Measurements from ENCODE around the gene ADRB1.

Gene ADRB1

DNA sequence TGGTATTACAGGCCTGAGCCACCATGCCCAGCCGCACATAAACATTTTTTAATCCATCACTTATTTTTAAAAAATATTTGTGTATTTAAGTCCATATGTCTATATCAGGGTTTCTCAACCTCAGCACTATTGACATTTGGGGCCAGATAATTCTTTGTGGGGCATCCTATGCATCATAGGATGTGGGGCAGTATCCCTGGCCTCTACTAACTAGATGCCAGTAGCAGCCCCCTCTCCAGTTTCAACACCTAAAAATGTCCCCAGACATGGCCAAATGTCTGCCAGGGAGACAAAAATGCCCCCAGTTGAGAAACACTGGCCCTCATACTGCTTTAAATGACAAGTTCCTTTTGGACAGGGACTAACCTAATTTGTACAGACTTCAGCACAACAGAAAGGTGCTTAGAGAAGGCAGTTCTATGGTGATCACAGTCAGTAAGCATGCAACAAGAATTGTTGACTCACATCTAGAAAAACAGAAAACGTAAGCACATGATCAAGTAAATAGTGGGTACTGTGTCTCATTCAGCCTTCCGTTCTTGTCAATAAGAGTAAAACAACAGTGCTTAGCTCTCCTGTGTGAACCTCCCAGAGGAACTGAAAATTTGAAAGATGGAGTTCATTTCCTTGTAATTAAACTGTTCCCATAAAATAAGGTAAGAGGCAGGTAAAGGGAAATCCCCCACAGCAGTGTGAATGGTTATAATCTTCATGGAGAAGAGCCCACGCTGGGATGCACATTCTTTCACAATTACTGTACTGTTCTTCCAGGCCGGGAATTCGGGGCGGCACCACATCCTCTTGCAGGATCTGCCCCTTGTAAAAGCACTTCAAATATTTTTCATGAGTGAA lies 17.3 kb upstream of the ADRB1 start:
- peak; percentile 82 for DNase-seq

DNA sequence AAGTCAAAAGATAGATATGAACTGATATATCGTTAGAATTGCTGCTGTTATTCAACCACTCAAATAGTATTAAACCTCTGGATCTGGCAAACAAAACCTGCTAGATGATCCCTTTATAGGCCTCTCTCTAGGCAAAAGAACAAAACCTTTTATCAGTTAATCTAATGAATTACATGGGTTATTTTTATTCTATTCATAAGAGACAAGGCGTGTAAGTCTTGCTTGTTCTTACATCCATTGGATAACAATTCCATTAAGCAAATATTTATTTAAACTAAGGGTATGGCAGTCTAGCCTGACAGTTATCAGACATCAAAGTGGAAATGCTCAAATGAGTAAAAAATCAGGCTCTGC lies 16.6 kb upstream of the ADRB1 start:
- no peak for DNase-seq

DNA sequence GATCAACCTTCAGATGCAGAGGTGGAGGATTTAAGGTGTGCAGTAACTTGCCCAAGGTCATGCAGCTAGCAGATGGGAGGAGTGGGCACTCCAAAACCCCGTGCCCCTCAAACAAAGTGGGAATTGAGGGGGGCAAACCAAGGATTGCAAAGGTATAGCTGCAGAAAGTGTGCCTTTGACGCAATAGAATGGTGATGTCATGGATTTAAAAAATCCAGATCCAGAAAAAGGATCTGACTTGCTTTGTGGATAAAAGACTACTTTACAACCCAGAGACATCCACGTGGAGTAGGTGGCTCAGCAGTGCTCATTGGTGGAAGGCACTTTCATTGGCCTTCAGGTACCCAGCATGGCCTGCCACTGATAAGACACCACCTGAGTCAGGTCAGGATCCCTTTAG lies 15.7 kb upstream of the ADRB1 start:
- no peak for DNase-seq

DNA sequence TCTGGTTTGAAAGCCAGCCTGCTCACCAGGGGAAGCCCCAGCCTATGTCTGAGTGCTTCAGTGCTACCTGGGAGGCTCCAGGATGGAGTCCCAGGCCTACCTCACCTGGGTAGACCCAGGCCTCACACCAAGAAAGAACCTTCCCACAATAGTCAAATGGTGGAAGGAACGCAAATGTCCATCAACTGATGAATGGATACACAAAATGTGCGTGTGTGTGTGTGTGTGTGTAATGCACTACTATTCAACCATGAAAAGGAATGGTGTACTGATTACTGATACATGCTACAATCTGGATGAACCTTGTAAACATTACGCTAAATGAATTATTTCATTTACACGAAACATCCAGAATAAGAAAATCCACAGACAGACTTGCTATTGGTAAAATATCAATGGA lies 15.2 kb upstream of the ADRB1 start:
- DNase-seq = no peak

DNA sequence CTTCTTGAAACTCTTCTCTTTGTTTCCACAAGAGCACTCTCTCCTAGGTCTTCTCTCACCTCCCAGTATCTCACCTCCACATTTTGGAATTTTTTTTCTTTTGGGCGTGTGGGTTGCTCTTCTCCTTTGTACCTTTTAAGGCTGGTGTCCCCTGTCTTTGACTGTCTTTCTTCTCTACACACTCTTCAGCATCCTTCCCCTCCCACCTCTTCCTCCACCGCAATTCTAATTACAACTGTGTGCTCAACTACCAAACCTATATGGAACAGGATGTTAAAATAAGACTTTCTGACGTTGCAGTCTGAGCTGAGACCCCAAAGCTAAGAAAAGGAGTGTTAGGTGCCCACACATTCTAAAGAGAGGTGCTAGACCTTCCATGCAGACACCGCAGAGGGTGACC lies 14.0 kb upstream of the ADRB1 start:
- DNase-seq = no peak

DNA sequence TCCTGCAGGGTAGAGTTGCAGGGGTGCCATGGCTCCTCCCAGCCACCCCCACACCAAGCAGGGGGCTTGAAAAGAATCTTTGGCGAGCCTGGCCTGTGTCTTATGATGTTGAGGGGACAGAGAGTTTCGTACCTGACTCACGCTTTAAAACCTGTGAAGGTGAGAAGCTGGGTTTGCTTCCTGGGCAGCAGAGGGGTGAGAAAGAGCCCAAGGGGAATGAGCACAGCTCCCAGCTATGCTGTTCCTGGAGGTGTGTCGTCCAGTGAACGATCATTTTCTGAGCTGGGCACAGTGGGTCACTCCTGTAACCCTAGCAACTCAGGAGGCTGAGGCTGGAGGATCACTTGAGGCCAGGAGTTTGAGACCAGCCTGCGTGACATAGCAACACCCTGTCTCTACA lies 13.5 kb upstream of the ADRB1 start:
- no peak for DNase-seq

DNA sequence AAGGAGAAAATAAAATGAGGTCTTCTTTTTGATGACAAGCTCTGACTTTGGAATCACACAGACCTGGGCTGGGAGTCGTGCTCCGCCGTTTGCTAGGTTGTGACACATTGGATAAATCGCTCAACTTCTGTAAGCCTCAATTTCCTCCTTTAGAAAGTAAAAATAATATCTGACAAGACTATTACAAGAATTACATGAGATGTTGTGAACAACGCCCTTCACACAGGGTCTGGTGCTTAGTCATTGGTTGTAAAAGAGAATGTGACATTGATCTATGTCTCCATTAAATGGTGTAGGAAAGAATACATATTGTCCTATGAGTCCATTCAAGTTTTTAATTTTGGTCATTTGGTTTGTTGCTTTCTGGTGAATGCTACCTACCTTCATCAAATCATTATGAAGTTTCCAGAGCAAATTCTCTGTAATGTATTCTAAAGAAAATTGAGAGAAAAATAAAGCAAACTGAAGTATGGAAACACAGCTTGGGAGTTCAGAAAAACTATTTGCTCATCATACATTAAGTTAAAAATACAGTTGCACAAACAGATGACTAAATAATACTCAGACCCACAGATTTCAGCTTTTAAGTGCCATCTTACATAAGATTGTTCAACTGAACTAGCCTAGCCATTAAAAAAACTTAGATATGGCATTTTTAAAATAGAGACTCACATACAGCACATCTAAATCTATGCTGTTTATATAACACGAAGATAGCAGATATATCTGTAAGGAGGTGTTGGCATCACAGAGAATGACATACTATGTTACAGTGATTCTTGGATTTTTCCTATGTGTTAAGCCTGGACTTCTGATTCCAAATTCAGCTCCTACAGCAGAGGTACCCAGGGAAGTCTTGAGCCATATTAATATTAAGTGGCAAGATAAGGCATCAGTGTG lies 12.3 kb upstream of the ADRB1 start:
- DNase-seq = no peak

DNA sequence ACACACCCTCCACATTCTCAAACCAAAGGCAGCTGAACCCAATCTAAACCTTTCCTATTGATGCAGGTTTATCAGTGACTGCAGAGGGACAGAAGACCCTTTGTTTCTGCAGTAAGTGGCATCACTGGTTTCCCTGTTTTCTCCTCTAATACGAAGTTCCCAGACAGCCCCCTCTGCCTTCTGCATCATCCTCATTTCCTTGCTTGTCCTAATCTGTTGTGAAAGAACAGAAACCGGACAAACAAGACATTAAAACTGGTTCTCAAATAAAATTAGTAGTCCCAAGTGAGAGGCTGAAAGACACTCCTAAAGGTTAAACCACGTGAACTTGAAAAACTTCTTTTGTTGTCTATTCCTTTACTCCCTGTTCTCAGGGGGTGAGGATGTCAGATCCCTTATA lies 10.1 kb upstream of the ADRB1 start:
- DNase-seq = no peak

DNA sequence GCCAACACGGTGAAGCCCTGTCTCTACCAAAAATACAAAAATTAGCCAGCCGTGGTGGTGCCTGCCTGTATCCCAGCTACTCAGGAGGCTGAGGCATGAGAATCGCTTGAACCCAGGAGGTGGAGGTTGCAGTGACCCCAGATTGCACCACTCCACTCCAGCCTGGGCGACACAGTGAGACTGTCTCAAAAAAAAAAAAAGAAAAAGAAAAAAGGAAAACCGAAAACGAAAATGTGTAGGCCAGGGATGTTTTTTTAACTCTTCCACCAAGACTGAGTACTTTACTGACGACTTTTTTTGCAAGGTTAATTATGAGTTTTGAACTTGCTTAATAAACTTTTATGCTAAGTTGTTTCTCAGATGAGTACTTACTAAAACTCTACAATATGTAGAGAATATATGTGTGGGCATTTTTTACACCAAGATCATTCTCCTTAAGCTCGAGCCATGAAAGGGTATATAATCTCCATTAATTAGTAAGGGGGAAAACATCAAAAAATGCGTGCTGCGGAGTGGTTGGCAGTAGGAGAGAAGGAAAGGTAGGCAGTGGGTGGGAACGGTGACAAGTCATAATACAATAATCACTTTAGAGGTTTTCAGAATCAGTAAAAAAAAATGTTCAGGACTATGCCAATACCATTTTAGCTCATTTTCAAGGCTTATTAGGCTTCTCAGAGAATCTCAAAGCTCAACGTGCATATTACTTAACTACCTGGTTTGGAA lies 8.6 kb upstream of the ADRB1 start:
- no peak for DNase-seq

DNA sequence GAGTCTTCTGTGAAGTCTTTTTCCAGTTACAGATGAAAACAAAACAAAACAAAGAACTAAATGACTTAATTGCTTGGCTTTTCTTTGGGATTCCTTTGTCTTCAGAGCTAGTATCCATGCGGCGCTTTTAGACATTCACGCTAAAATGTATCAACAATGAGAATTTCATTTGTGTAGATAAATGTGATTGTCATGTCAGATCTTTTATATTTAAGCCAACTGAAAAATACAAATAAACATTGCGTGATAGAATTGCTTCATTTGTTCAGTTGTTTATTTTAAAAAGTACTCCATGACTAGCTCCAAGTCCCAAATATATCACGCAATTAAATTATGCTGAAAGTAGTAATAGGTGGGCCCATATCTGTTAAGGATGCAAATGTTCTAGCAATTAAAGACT lies 7.9 kb upstream of the ADRB1 start:
- no peak for DNase-seq

DNA sequence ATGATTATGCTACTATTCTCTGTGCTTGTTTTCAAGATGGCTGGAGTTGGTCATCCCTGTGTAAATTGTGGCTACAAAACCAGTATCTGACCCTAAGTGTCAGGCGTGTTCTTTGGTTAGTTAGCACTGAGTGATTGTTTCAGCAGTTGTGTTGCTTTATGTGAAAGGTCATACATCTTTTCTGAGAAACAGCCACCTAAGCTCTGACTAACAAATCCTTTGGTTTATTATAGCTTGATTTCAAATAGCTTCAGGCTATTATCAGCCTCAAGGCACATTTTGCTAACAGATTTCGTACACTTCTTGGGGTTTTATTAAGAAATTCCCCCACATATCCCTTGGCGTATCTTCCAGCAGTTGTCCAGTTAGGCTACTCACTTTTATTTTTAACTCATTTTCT lies 4.8 kb upstream of the ADRB1 start:
- no peak for DNase-seq

DNA sequence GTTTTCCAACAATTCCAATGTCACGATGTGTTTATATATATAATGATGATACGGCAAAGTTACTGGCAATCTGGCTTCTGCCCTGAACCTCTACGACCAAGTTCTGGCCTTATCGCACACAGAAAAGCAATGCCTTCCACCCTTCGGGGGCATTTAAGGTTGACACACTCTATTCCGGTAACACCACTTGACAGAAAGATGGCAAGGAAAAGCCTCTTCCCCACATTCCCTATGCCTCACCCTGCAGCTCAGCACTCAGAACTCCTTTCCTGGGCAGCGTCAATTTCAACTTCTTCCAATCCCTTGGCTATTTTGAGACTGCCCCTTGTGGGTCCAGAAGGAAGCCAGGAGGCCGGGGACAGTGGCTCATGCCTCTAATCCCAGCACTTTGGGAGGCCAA lies 2.5 kb upstream of the ADRB1 start:
- DNase-seq = no peak

DNA sequence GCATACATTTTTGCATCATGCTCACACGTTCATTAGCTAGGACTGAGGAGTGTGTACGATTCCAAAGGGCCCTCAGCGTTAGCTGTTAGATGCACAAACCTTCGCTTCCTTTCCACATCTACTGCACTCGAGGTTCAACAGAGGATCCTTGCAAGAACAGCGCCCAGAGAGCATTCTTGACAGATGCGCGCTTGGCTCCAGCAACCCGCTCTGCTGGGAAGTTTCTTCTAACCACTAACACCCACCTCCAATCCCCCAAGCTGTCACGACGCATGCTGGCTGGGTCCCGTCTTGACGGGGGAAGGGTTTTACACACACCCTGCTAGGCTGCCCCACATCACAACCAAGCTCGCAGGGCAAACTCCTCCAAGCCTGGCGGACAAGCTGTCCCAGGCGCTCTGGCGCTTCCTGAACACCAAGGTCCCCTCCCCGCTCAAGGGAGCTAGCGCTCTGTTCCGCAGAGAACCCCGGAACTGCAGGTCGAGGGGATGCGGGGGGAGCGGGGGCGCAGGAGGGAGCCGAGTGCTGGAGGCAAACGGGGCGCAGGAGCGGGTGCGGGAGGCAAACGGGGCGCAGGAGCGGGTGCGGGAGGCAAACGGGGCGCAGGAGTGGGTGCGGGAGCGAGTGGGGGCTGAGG lies 653 bp upstream of the ADRB1 start:
- DNase-seq = peak; percentile 35

DNA sequence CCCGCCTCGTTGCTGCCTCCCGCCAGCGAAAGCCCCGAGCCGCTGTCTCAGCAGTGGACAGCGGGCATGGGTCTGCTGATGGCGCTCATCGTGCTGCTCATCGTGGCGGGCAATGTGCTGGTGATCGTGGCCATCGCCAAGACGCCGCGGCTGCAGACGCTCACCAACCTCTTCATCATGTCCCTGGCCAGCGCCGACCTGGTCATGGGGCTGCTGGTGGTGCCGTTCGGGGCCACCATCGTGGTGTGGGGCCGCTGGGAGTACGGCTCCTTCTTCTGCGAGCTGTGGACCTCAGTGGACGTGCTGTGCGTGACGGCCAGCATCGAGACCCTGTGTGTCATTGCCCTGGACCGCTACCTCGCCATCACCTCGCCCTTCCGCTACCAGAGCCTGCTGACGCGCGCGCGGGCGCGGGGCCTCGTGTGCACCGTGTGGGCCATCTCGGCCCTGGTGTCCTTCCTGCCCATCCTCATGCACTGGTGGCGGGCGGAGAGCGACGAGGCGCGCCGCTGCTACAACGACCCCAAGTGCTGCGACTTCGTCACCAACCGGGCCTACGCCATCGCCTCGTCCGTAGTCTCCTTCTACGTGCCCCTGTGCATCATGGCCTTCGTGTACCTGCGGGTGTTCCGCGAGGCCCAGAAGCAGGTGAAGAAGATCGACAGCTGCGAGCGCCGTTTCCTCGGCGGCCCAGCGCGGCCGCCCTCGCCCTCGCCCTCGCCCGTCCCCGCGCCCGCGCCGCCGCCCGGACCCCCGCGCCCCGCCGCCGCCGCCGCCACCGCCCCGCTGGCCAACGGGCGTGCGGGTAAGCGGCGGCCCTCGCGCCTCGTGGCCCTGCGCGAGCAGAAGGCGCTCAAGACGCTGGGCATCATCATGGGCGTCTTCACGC lies 825 bp downstream of the ADRB1 start:
- DNase-seq = no peak

DNA sequence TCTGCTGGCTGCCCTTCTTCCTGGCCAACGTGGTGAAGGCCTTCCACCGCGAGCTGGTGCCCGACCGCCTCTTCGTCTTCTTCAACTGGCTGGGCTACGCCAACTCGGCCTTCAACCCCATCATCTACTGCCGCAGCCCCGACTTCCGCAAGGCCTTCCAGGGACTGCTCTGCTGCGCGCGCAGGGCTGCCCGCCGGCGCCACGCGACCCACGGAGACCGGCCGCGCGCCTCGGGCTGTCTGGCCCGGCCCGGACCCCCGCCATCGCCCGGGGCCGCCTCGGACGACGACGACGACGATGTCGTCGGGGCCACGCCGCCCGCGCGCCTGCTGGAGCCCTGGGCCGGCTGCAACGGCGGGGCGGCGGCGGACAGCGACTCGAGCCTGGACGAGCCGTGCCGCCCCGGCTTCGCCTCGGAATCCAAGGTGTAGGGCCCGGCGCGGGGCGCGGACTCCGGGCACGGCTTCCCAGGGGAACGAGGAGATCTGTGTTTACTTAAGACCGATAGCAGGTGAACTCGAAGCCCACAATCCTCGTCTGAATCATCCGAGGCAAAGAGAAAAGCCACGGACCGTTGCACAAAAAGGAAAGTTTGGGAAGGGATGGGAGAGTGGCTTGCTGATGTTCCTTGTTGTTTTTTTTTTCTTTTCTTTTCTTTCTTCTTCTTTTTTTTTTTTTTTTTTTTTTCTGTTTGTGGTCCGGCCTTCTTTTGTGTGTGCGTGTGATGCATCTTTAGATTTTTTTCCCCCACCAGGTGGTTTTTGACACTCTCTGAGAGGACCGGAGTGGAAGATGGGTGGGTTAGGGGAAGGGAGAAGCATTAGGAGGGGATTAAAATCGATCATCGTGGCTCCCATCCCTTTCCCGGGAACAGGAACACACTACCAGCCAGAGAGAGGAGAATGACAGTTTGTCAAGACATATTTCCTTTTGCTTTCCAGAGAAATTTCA lies 1.7 kb downstream of the ADRB1 start:
- DNase-seq = no peak

DNA sequence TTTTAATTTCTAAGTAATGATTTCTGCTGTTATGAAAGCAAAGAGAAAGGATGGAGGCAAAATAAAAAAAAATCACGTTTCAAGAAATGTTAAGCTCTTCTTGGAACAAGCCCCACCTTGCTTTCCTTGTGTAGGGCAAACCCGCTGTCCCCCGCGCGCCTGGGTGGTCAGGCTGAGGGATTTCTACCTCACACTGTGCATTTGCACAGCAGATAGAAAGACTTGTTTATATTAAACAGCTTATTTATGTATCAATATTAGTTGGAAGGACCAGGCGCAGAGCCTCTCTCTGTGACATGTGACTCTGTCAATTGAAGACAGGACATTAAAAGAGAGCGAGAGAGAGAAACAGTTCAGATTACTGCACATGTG lies 2.4 kb downstream of the ADRB1 start:
- no peak for DNase-seq

DNA sequence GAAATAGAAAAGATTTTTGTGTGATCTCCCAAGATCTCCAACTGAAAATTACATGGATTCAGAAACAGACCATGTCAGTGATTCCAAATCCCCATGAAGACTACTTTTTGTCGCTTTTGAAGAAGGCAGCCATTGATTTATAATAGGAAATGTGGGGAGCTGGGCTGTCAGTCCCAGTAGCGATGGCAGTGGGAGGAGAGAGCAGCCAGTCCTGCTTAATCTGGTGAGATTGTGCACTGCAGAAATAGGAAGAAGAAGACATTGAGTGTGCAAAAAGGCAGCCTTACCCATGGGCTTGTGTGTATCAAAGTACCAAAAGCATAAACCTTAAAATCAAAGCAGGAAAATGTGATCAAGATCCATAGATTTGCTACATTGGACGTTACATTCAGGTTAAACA lies 4.8 kb downstream of the ADRB1 start:
- no peak for DNase-seq

DNA sequence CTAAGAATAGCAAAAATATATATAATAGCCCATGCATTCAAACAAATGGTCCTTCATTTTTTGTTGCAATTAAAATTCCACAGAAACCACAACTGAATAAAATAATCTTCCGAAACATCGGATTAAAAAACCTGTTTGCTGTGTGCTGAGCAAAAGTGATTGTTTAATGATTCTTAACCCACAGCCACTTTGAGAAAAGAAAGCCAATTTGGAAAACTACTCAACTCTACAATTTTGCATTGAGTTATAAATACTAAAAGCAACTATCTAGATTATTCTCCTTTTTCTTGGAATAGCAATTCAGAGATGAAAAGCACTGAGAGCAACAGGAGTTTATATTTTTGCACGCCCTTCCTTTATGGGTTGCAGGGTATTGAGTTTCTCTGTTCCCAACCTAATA lies 8.0 kb downstream of the ADRB1 start:
- DNase-seq = no peak

DNA sequence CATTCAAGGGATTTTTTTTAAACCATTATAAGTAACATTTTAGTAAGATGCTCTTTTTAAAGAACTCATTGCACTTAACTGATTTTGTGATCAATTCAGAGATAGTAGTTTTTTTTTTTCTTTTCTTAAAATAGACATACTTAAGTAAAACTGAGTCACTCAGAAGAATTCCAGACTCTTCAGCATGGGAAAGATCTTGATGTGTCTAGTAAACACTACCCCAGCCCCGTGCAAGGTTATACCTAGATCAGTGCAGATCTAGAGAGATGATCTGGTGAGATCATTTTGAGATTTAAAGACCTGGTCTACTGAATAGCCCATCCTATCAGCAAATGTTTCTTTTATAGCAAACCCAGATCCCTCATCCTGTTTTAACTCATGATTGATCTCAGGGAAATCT lies 8.6 kb downstream of the ADRB1 start:
- no peak for DNase-seq

DNA sequence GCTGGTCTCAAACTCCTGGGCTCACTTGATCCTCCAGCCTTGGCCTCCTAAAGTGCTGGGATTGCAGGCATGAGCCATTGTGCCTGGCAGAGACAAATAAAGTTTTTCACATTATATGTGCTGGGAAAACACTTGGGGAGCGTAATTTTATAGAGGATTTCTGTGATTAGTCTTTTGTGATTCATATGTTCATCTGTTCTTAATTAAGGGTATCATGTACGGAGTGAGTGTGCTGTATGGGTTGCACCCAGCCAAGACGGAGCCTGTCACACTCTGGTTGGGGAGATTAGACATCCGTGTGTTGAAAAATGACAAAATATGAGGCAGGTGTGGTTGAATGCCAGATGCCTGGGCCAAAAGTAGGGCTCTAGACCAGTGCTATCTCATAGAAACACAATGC lies 10.3 kb downstream of the ADRB1 start:
- DNase-seq = peak; percentile 80

DNA sequence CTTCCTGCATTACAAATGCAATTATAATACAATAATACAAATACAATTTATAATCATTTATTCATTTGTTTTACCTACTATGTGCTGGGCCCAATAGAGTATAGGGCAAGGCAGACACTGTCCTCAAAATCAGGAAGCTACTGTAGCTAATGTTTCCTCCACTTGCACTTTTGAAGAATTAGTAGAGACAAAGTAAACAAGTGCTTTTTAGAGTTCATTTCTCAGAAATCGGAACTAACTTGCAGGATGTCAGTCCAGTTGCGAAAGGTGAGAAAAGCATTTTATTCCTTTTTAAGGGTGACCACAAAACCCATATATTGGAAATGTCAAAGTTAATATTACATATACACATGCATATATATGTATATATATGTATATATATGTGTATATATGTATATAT lies 14.2 kb downstream of the ADRB1 start:
- DNase-seq = no peak
